Left lobe of liver (tissue), 2 donors: ENCODE results near the gene PTPRM. TPM values are rescaled to one million over a fixed set of nuclear protein-coding genes. Genes with fewer than 3 reads are reported as not detected.

Experiments used
- ATAC-seq: fragments of 200-7000 bp; cut with Tn5 transposase; one replicate; pipeline ENCODE4 v1.9.1; 2020; ENCODE audit warnings: mild to moderate bottlenecking, moderate library complexity
- DNase-seq: peaks from one replicate; pipeline ENCODE4 v3.0.0-alpha.2; 2020; ENCODE audit warnings: low spot score
- total RNA-seq: library from RNA; stranded (reverse); gene quantifications from one replicate; pipeline ENCODE4 v1.2.1, GENCODE V29; 2021
- donor health status: DM: no; HTN: no; CAD: no; lungs with moderate emphysema.
- donor health status: DM: no; HTN: yes; CAD: no.

The PTPRM gene
- 34.7 TPM for total RNA-seq

DNA sequence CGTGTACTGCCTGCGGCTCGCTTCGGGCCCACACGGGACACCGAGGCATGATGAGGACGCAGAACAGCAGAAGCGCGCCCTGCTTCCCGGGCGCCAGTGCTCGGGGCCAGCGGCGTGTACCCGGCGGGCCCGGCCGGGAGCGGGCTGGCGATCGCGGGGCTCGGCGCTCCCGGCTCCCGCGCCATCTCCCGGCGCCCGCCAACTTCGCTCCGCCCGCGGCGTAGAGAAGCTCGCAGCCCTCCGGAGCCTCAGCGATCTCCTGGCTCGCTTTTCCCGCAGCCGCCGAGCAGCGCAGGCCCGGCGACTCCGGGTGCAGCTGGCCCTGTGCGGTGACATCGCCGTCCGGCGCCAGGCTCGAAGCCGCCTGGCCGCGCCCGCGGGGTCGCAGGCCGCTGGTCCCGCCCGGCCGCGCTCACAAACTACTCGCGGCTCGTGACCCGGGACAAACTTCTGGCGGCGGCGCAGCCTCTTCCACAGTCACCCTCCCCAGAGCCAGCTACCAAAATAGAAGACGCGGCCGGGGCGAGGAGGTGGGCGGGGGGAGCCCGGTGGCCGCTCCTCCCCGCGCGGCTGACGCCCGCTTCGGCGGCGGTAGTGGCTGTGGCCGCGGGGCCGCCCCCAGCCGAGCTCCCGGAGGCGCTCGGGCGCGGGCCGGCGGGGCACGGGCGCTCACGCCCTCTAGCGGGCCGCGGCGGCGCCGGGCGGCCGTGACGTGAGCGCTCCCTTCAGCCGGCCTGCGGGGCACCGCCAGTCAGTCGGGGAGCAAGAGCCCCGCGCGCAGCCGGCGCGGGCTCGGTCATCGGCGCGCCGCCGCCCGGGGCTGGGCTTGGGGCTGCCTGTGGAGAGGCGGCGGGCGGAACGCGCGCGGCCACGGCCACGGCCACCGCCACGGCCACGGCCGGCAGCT lies at the start of gene PTPRM:
TSS of gene PTPRM (plus strand) at position 750 of the 907 bp plus-strand sequence. CDS start 503 bp downstream, outside the sequence.
- ATAC-seq, result peak; percentile 85
- peak; percentile 90 for DNase-seq

DNA sequence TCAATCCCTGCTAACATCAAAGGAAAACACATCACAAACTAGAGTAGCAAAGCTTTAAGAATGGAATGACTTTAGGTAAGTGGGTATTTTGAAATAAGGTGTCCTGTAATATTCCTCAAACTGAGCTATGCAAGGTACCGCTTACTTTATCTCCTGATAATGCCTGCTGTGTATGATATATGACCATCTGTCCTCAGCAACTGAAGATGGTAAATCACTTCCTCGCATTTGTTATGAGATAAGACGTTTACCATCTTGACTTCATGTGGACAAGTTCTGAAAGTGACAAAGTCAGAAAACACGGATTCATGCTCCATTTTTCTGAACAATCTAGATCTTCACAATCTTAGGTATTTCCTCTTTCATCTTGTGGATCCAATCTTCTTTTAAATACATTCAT lies 49.3 kb upstream of the PTPRM start:
- no peak for DNase-seq
- no peak for ATAC-seq

DNA sequence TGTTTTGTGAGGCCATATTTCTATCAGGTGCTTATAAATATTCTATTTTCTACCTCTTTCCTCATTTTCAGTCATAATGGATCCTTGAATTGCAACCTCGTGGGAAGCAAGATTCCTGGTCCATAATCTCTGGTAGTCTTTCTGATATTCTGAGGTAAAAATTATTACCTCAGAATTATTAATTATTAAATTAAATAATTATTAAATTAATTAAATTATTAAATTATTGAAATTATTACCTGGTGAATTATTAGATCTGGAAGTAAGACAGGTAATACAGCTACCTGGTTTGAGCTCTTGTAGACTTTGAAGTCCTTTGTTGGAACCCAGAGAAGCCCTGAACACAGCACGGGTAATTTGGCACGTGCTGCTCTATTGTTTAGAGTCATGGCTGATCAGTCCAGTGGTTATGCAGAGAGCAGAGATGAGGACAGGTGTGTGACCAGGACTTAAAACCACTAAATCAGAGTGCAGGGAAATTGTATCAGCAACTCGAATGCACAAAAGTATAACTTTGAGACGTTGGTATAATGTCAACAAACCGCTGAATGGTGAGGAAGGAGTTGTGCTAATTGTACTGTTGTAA lies 46.8 kb upstream of the PTPRM start:
- ATAC-seq, result no peak
- DNase-seq, result no peak

DNA sequence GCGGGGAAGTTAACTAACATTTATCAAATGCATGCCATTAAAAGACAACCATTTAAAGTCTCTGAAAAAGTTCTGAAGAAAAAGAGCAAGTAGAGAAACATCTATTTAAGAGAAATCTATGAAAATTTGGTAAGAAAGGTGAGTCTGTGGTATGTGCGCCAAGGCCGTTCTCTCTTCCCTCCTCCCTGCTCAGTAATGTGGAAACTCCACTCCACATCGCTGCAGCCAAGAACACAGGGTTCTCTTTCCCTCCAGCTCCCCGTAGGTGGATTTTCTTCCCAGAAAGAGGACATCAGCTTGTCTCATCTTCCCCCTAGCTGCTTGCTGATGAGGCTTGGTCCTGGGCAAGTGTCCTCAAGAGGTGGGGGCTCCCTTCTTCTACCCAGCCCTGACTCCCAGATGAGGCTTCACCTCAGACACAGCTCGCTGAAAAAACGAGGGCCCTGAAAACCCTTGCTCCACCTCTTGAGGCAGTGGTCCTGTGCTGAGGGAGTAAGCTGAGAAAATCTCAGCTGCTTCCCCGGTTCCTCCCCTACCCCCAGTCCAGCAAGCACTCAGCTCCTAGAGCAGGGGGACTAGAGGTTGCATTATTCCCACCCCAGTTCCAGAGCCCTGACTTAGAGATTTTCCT lies 45.8 kb upstream of the PTPRM start:
- DNase-seq, result no peak
- ATAC-seq, result no peak

DNA sequence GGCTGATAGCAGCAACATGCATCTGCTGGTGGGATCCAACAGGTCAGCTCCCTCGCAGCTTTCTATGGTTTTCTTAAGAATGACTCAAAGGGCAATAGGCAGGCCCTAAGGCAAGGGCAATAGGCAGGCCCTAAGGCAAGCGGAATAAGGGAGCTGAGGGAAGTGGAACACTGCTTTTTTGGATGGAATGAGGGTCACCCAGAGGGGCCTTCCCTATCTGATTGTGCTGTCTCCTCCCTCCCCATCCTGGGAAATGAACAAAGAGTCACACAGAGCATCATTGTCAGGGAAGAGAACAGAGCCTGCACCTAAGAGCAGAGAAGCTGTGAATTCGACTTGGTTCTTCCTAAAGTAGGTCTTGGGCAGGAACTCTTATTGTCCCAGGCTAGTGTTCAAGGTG lies 43.3 kb upstream of the PTPRM start:
- DNase-seq, result no peak
- ATAC-seq, result no peak

DNA sequence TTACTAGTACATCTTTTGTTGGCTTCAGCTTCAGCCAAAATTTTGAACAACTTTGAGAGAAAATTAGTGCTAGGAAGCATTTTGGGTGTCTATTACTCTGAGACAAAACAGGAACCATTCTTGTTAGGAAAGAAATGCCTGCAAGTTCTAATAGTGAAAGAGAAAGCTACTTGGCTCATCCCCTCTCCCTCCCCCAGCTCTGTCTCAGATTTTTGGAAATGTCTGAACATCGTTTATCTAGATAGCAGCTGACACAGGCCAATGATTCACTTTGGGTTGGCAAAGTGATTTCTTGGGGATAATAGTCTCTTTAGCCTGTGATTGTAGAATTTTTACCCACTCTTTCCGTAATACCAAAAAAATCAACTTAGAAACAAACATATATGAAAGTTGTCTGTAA lies 42.3 kb upstream of the PTPRM start:
- ATAC-seq, result no peak
- no peak for DNase-seq

DNA sequence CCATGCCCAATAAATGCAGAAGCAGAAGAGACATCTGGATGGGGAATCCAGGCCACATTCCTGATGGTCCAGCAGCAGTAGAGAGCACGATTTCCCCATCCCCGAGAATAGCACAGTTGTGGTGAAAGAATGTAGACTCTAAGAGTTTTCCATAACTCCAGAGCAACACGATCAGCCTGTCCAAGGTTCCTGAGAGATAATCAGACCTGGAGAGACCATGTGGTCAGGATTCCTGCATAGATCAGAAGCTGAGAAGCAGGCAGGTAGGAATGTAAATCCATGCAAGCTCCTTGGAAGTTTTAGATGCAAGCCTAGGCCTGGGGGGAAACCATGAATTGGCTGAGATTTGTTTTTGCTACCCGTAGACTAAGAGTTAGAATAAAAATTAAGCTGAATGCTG lies 34.2 kb upstream of the PTPRM start:
- no peak for ATAC-seq
- no peak for DNase-seq

DNA sequence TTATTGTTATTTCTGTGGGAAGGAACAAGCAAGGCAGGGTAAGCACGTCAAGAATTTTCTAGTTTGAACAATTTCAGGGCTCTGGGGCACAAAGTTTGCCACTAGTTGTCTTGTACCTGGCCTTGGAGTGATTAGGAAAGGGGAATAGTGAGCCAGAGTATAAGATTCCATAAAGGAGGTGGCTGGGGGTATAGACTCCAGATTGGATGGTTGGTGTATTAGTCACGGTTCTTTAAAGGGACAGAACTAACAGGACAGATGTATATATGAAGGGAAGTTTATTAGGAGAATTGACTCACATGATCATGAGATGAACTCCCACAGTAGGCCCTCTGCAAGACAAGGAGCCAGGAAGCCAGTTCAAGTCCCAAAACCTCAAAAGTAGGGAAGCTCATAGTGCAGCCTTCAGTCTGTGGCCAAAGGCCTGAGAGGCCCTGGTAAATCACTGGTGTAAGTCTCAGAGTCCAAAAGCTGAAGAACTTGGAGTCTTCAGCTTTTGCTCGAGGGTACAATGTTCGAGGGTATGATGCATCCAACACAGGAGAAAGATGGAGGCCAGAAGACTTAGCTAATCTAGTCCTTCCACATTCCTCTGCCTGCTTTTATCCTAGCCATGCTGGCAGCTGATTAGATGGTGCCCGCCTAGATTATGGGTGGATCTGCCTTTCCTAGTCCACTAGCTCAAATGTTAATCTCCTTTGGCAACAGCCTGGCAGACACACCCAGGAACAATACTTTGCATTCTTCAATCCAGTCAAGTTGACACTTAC lies 31.5 kb upstream of the PTPRM start:
- DNase-seq (no peak), ATAC-seq (no peak)

DNA sequence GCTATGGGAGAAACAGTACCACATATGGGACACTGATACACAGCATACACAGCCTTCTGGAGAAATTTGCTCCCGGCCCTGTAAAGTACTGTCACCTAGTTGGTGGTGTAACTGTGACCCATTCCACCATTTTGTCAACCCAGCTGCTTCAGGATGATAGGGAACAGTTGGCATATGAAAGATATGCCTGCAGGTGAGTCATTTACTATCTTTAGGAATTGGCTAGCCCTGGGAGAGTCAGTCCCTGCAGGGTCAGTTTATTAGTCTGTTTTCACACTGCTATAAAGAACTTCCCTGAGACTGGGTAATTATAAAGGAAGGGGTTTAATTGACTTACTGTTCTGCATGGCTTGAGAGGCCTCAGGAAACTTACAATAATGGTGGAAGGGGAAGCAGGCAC lies 30.0 kb upstream of the PTPRM start:
- no peak for DNase-seq
- ATAC-seq, result no peak

DNA sequence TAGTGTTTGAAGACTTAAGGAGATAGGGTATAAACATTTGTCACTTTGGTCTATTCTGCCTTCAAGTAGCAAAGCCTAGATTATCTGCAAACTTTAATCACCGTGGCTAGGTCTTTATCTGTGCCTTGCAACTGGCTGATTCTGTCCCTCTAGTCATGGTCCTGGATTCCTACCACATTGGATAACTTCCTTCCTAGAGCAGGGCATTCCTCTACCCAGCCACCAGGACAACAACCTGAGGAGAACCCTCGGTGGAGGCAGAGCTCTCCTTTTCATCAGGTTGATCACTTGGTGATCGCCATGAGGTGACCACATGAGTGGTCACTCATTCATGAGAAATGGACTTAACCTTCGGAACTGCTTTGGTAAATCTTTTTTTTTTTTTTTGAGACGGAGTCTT lies 25.3 kb upstream of the PTPRM start:
- no peak for DNase-seq
- ATAC-seq, result no peak

DNA sequence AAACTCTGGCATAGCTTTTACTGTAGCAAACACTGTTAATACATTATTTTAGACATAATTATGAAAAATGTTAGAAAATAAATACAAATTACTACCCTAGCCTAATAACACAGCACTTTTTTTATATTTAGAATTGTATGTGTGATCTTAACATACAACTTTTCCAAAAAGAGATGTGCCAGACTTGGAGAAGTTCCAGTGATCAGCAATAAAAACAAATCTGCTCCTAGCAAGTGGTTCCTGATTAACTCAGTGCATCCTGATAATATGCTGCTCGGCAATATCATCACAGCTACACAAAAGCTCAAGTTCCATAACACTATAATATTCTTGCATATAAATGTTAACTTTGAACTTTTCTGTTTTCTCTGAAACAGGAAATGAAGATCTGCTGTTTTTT lies 22.4 kb upstream of the PTPRM start:
- DNase-seq, result no peak
- ATAC-seq, result no peak

DNA sequence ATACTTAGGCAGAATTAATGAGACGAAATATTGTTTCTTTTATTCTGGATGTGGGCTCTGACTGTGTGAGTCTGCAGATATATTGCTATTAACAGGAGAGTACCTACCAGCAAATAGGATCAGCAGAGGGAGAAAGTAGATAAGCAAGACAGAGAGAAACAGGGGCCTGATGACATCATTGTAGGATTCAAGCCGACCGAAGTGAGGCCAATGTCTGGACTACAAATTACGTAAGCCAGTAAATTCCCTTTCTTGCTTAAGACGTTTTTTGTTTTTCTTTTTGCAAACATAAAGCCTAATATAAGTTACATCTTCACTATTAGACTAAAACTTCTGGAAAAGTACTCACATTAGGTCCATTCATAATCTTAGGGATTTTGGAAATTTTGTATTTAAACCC lies 21.4 kb upstream of the PTPRM start:
- DNase-seq (no peak), ATAC-seq (no peak)

DNA sequence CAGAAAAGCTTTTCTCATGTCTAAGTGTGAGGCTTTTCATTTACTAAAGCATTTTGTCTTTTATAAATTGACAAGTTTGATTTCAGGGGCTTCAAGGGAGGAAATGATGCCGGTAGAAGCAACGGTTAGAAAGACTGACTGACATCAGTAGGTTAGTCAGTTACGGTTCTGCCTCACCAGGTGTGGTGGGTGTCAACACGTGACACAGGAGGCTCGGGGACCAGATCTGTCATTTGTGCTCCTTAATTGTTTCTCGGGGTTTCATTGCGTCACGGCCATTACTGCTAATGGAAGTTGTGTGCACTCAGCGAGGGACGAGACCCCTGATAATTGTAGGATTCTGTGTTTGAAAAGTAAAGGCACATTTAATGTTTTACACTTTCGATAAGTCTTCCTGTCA lies 18.9 kb upstream of the PTPRM start:
- ATAC-seq (no peak), DNase-seq (no peak)

DNA sequence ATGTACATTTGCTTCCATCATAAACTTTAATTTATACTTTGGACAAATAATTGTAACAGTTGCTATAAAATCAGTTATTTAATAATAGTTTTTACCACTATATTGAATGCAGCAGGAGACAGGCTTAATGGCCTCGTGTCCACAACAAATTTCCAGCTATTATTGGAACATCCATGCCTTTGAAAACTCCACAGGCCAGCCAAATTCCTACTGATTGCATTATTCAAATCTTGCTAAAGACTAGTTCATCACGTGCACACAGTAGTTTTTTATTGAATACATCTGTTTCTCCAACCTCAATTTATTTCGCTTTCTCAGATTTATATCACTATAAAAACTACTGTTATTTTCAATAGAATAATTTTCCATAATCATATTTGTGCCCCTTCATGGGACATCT lies 18.4 kb upstream of the PTPRM start:
- ATAC-seq (no peak), DNase-seq (no peak)

DNA sequence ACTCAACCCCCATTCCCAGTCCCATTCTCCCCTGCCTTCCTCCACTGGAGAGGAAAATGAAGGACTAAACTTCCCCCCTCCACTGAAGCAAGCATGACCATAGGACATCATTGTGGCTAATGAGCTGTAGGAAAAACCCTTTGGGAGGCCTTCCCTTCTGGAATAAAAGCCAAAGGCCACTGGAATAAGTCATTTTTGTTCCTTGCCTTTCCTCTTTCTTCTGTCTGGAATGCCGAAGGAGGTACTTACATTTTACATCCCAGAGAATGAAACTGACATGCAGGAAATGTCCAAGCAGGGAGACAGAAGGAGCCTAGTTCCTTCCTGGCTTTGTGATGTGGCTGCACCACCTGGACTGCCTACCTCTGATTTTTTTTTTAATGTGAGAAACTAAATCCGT lies 9.1 kb upstream of the PTPRM start:
- ATAC-seq, result no peak
- no peak for DNase-seq

DNA sequence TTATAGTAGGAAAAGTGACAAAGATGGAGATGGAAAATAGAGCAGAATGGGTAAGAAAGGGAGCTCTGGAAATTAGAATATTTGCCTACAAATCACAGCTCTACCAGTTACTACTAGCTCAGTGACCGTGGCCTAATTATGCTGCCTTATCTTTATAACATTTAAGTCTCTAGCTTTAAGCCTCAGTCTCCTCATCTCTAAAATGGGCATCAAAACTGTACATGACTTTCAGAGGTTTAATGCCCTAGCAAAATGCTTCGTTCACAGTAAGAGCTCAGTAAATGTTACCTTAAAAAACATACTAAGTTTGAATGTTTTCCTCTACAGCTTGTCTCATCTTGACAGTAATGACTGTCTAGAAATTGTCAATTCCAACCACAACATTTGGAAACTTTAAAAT lies 8.3 kb upstream of the PTPRM start:
- DNase-seq (no peak), ATAC-seq (no peak)

DNA sequence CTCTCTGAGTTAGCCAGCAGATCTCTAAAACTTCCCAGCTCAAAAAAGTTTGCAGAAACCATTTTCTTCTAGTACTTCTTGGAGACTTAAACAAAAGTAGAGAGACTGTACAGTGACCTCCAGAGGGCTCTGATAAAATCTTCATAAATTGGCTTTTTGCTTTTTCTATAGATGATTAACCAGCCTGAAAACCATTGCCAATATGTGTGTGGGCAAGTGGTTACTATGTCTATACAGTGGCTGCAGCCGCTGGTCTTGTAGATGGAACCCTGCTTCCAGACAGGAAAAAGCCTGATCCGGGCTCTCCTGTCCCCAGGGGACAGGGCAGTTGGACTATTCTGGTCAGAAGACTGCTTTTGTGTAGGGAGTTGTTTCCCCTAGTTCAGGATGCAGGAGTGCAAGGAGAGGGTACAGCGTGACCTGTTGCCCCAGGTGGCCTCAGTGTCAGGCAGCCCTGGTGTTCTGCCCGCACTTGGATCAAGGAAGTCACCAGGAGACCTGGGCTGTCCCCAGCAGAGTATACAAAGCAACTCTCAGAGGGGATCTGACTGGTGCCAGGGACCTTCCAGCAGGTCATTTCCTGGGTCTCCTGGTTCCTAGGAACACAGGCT lies 7.3 kb upstream of the PTPRM start:
- ATAC-seq (peak; percentile 84), DNase-seq (no peak)

DNA sequence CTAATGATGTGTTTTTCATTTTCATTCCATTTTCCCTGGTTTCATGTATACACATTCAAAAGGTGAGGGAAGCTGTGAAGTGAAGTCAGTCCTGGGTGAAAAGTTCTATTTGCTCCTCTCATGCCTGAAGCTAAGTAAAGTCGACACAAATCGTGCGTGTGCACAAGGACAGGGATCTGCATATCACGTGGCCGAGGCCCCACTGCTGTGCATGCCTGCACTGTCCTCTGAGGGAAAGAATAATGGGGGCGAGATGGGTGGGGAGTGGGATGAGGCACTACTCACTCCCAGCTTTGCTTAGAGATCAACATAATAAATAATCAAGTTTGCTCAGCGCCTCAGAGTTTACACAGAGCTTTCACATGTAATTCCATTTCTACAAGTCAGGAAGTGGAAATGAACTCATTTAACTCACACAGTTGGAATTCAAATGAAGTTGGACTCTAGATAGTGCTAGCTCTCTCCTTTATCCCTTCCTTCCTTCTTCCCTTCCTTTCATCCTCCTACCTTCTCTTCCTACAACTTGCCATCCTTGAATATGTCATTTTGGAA lies 5.1 kb upstream of the PTPRM start:
- ATAC-seq, result no peak
- DNase-seq, result no peak

DNA sequence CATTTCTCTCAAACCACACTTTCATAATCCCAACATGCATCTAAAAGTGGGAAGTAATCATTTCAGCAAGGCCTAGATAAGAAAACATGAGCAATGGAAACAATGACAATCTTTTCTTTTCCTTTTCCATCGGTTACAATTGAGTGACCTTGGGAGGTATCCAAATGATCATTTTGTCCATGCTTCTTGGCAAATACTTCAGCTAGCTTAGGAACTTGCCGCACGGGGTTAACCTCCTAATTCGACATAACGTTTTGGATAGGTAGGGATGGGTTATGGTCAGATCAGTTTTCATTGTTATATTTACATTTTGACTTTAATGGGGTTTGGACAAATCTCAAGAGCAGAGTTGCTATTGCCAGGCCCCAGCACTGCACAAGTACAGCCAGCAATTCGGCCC lies 4.6 kb upstream of the PTPRM start:
- no peak for ATAC-seq
- no peak for DNase-seq

DNA sequence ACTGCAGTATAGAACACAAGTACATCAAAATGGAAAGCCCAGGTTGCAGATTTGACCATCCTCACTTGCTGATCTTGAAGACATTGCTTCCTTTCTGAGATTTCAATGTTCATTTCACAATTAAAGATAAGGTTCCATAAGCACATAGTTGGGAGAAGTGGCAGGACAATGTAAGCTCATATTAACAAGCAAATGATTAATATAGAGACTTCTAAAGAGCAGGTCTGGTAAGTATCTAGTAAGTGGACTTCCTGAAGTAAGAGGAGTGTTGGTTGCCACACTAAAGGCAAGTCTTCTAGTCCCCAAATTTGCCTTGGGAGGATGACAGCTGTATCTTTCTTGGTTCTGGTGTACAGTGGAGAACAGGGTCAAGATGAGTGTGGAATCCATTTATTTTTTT lies 1.4 kb upstream of the PTPRM start:
- DNase-seq, result no peak
- ATAC-seq, result no peak

DNA sequence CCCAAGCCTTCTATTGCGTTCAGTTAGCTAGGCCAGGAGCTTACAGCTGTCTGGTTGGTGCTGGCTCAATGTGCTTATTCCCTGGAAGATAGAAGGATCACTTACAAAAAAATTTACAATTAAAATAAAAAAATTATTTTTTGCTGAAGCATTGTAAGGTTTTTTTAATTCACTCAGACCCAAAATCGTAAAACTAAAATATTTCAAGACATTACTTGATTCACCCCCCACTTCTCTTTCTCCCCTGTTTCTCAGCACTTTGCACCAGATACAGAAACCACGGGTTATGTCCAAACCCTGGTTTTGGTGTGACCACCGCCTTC lies 911 bp upstream of the PTPRM start:
- ATAC-seq, result no peak
- no peak for DNase-seq
